Heart left ventricle (tissue), 16 donors: ENCODE results near the gene ATP9B. TPM values are rescaled to one million over a fixed set of nuclear protein-coding genes. Genes with fewer than 3 reads are reported as not detected.

Source experiments
- ATAC-seq, 4 donors: fragments of 200-7000 bp; cut with Tn5 transposase; one replicate each; pipeline ENCODE4 v1.9.1; 2020 to 2022; ENCODE audit warnings: moderate library complexity in 4 of 4, mild to moderate bottlenecking in 3 of 4, moderate number of reproducible peaks in 1 of 4
- DNase-seq, 5 donors: peaks; one replicate each; pipeline ENCODE4 v3.0.0-alpha.2; 2020
- H3K27ac ChIP-seq, 12 donors: fragments of 200-600 bp; sonication (generic) in 4 of 12; one replicate each; pipeline versions ENCODE4 v1.5.0 to v1.8.0; 2016 to 2022; ENCODE audit warnings: mild to moderate bottlenecking in 2 of 12
- H3K27me3 ChIP-seq, 9 donors: fragments of 200-600 bp; sonication (generic) in 2 of 9; one replicate each; pipeline versions ENCODE4 v1.5.1 to v1.8.0; 2016 to 2022; ENCODE audit warnings: mild to moderate bottlenecking in 3 of 9
- H3K36me3 ChIP-seq, 9 donors: fragments of 200-600 bp; sonication (generic) in 2 of 9; one replicate each; pipeline versions ENCODE4 v1.5.0 to v1.8.0; 2018 to 2022; ENCODE audit warnings: mild to moderate bottlenecking in 2 of 9
- H3K4me1 ChIP-seq, 12 donors: fragments of 200-600 bp; sonication (generic) in 4 of 12; one replicate each; pipeline versions ENCODE4 v1.5.0 to v1.8.0; 2016 to 2022; ENCODE audit warnings: mild to moderate bottlenecking in 3 of 12
- H3K4me3 ChIP-seq, 12 donors: fragments of 200-600 bp; sonication (generic) in 4 of 12; one replicate each; pipeline versions ENCODE4 v1.5.0 to v1.8.0; 2017 to 2022; ENCODE audit warnings: mild to moderate bottlenecking in 9 of 12, moderate library complexity in 4 of 12
- H3K9me3 ChIP-seq, 12 donors: fragments of 200-600 bp; sonication (generic) in 4 of 12; one replicate each; pipeline versions ENCODE4 v1.5.0 to v1.8.0; 2016 to 2022; ENCODE audit warnings: mild to moderate bottlenecking in 1 of 12
- CTCF ChIP-seq, 12 donors: fragments of 200-600 bp; sonication (generic) in 4 of 12; IDR thresholded peaks; one replicate each; pipeline versions ENCODE4 v1.5.0 to v1.8.0; 2018 to 2022; ENCODE audit warnings: antibody characterized with exemption in 12 of 12, mild to moderate bottlenecking in 5 of 12
- POLR2A ChIP-seq, 2 donors: fragments of 450-650 bp; IDR thresholded peaks; one replicate each; pipeline ENCODE4 v1.6.1; 2017; ENCODE audit warnings: antibody characterized with exemption in 2 of 2, mild to moderate bottlenecking in 2 of 2, moderate library complexity in 2 of 2
- WGBS, 4 donors: extraction: QIAGEN DNeasy Blood & Tissue Kit in 2 of 4; methylation state at CpG; one replicate each; pipeline versions ENCODE4 v1.1.5 to v1.1.7; 2013 to 2018; 5-methylcytosine and 5-hydroxymethylcytosine counted together
- intact Hi-C, 10 donors: fragments of 100-400 bp; cut with DNase I; formaldehyde crosslinking; loops; one replicate each; pipeline versions ENCODE4 v1.11.1 to v1.14.2; 2022
- polyA plus RNA-seq, 2 donors: library from polyadenylated mRNA; stranded (reverse); fragments of 200-250 nt; gene quantifications; one replicate each; pipeline ENCODE4 v1.2.3, GENCODE V29; 2013
- total RNA-seq, 9 donors: library from RNA; depleted of rRNA in 2 of 9; stranded (reverse); fragments of >200 nt in 2 of 9; fragmentation: NEBNext Ultra II Directional in 3 of 9; extraction: Animal tissue kit (Norgen Biotek cat#: 25700) in 3 of 9; gene quantifications; one replicate each; pipeline versions ENCODE4 v1.1.0 to v1.2.4, GENCODE V29; 2016 to 2023
- donor health status: ischemic (EF 13 %, LVEDD 7.1; RV severe dilation, severe dysfunction).
- donor health status: healthy with polysubstance abuse.
- donor health status: DM: no; HTN: yes; CAD: no.
- donor health status: DM: no; HTN: no; CAD: no.
- donor health status: ischemic (EF 25% LVEDD 6.9; RV normal size, moderate dysfunction).
- donor health status: ischemic (EF 25% LVEDD 5.7; RV mildly dilated, moderate dysfunction).
- donor health status: healthy.
- donor health status: DM: yes; HTN: yes; CAD: no.
- donor health status: ischemic (EF 35%, LVEDD 5.7; RV mildly dilated, moderate dysfunction).
- donor health status: nonischemic (EF 11% LVEDD 7.7; RV severe dilation, severe dysfunction).
- donor health status: DM: yes; HTN: yes; CAD: no.
- donor health status: PGD.
- donor health status: ischemic (EF 29% LVEDD 5.4; RV normal size, mild dysfunction).
- donor health status: nonischemic (EF 23%, LVEDD 6.1; RV moderate dilation, normal function).

ATP9B gene
- total and polyA plus RNA-seq, 11 donors: 7.4 to 23.9 (median 12.8) TPM

- ATAC-seq: no peak
- H3K36me3 ChIP-seq: peaks cover 0 to 29% (median 11%) of the 10 kb centered on the region in 9 donors
Measured at GRCh38 chr18:79317703-79318102, 248.5 kb downstream of the ATP9B start.

GRCh38 chr18:79318142-79318673, 249.0 kb downstream of the ATP9B start:
- TF ChIP-seq POLR2A (IDR thresholded peaks at IDR 0.05) (no peak), CTCF (IDR thresholded peaks at IDR 0.05) (no peak)
- WGBS, 4 donors: 89 to 94% (median 93%) methylated on average over 9 of the region's 9 CpGs
- H3K36me3 ChIP-seq: peaks cover 0 to 30% (median 11%) of the 10 kb centered on the region in 9 donors
- H3K9me3 ChIP-seq: peaks cover 0 to 10% (median 0%) of the 10 kb centered on the region in 12 donors
- H3K4me3 ChIP-seq: no peak overlapping the region
- H3K27me3 ChIP-seq: no peaks in the 10 kb centered on the region
- H3K4me1 ChIP-seq: no peaks in the 10 kb centered on the region
- DNase-seq (no peak), ATAC-seq (no peak)
- H3K27ac ChIP-seq: no peak overlapping the region
- intact Hi-C loops: no loop called here

More at GRCh38 chr18:79317703-79318102, 248.5 kb downstream of the ATP9B start:
- no peak for DNase-seq
- Histone ChIP-seq H3K27ac (no peak overlapping the region), H3K4me1 (no peaks in the 10 kb centered on the region), H3K27me3 (no peaks in the 10 kb centered on the region), H3K9me3 (peaks cover 0 to 10% (median 0%) of the 10 kb centered on the region in 12 donors), H3K4me3 (no peak overlapping the region)
- TF ChIP-seq CTCF (IDR thresholded peaks at IDR 0.05) (peak in 1 of 12 donors; percentile 4), POLR2A (IDR thresholded peaks at IDR 0.05) (no peak)
- WGBS, 4 donors: 94 to 96% (median 95%) methylated on average over 2 of the region's 2 CpGs
- intact Hi-C loops: no loop called here

- H3K27ac ChIP-seq: no peak overlapping the region
- no peaks in the 10 kb centered on the region for H3K4me1 ChIP-seq
- WGBS, 4 donors: 85 to 87% (median 86%) methylated on average over 14 to 15 of the region's 15 CpGs
- H3K36me3 ChIP-seq: peaks cover 0 to 27% (median 8%) of the 10 kb centered on the region in 9 donors
- intact Hi-C loops: no loop called here
- TF ChIP-seq CTCF (IDR thresholded peaks at IDR 0.05): no peak
- no peak for TF ChIP-seq POLR2A (IDR thresholded peaks at IDR 0.05)
- DNase-seq (no peak), ATAC-seq (no peak)
- peaks cover 0 to 10% (median 0%) of the 10 kb centered on the region in 12 donors for H3K9me3 ChIP-seq
- H3K4me3 ChIP-seq: no peak overlapping the region
- H3K27me3 ChIP-seq: no peaks in the 10 kb centered on the region
Measured at GRCh38 chr18:79320216-79320850, 251.1 kb downstream of the ATP9B start.

- Histone ChIP-seq H3K27me3 (no peaks in the 10 kb centered on the region), H3K36me3 (peaks cover 0 to 25% (median 8%) of the 10 kb centered on the region in 9 donors), H3K4me3 (no peak overlapping the region), H3K27ac (no peak overlapping the region), H3K9me3 (no peaks in the 10 kb centered on the region), H3K4me1 (no peaks in the 10 kb centered on the region)
- TF ChIP-seq CTCF (IDR thresholded peaks at IDR 0.05) (no peak), POLR2A (IDR thresholded peaks at IDR 0.05) (no peak)
- no peak for ATAC-seq
- WGBS, 4 donors: 83 to 97% (median 85%) methylated on average over 17 of the region's 17 CpGs
- no peak for DNase-seq
- intact Hi-C loops: no loop called here
Measured at GRCh38 chr18:79321625-79322405, 252.6 kb downstream of the ATP9B start.
